A673 (cell line): ENCODE data around the gene WWTR1. TPM values are rescaled to one million over a fixed set of nuclear protein-coding genes. Genes with fewer than 3 reads are reported as not detected.
A peak's percentile ranks its signal among the peaks of the same experiment; 100 is the strongest.

Experiments
- BruUV-seq: library from RNA; stranded (reverse); fragments of 400-500 nt; replicated peaks from 2 replicates; lab custom pipeline; 2021; lab: Mats Ljungman, UMichigan
- CTCF ChIA-PET: fragments of 300-600 bp; sonication (Branson Sonifier 250); formaldehyde crosslinking; loops from one replicate; lab custom pipeline; 2022; ENCODE audit warnings: antibody characterized with exemption; lab: Charles Lee
- POLR2A ChIA-PET: fragments of 300-600 bp; sonication (Branson Sonifier 250); formaldehyde crosslinking; loops from one replicate; lab custom pipeline; 2022; ENCODE audit warnings: antibody characterized with exemption; ENCODE audit not compliant: low non-redundant PET; lab: Charles Lee
- DNase-seq: peaks from one replicate; pipeline ENCODE4 v3.0.0-alpha.2; 2015; ENCODE audit warnings: low spot score
- H3K27ac ChIP-seq: fragments of 200-600 bp; sonication (generic); 2 replicates; pipeline ENCODE4 v1.5.1; 2016; ENCODE audit warnings: mixed run types, low read depth, mild to moderate bottlenecking, mixed read lengths, antibody characterized with exemption, low read length; ENCODE audit not compliant: poor library complexity, severe bottlenecking
- H3K27me3 ChIP-seq: fragments of 200-600 bp; sonication (generic); replicated peaks from 2 replicates; pipeline ENCODE4 v1.6.1; 2017; ENCODE audit warnings: mixed run types, low read depth, mild to moderate bottlenecking, mixed read lengths, antibody characterized with exemption, low read length; ENCODE audit not compliant: insufficient read depth, poor library complexity
- H3K36me3 ChIP-seq: fragments of 200-600 bp; sonication (generic); 2 replicates; pipeline ENCODE4 v1.6.1; 2016; ENCODE audit warnings: mixed run types, mild to moderate bottlenecking, mixed read lengths, antibody characterized with exemption, low read length; ENCODE audit not compliant: insufficient read depth, poor library complexity, severe bottlenecking
- H3K4me1 ChIP-seq: fragments of 200-600 bp; sonication (generic); 2 replicates; pipeline ENCODE4 v1.6.1; 2017; ENCODE audit warnings: mixed run types, mild to moderate bottlenecking, mixed read lengths, antibody characterized with exemption, low read length; ENCODE audit not compliant: insufficient read depth, poor library complexity, severe bottlenecking
- H3K4me3 ChIP-seq: fragments of 200-600 bp; sonication (generic); 2 replicates; pipeline ENCODE4 v1.5.1; 2016; ENCODE audit warnings: low read depth, mixed run types, mild to moderate bottlenecking, mixed read lengths, low read length; ENCODE audit not compliant: poor library complexity, severe bottlenecking
- H3K9me3 ChIP-seq: fragments of 200-600 bp; sonication (generic); 2 replicates; pipeline ENCODE4 v1.6.1; 2016; ENCODE audit warnings: mixed run types, low read depth, mild to moderate bottlenecking, mixed read lengths, antibody characterized with exemption, low read length; ENCODE audit not compliant: poor library complexity, severe bottlenecking
- CTCF ChIP-seq: fragments of 300-800, 200-600 bp; sonication (generic); conservative IDR thresholded peaks from 2 replicates; pipeline ENCODE4 v1.5.1; 2017; ENCODE audit warnings: low read depth, mild to moderate bottlenecking, antibody characterized with exemption, low read length, moderate library complexity, mixed read lengths
- EZH2 ChIP-seq: fragments of 200-600 bp; sonication (generic); IDR thresholded peaks from 2 replicates; pipeline ENCODE4 v1.6.1; 2017; ENCODE audit warnings: borderline replicate concordance, low read depth, mild to moderate bottlenecking, mixed read lengths, antibody characterized with exemption, low read length; ENCODE audit not compliant: poor library complexity, severe bottlenecking
- intact Hi-C: fragments of 100-400 bp; cut with micrococcal nuclease; formaldehyde crosslinking; loops from one replicate; pipeline ENCODE4 v1.10.0; 2022; ENCODE audit not compliant: unreplicated experiment
- total RNA-seq: library from RNA; stranded (reverse); gene quantifications from 2 replicates; pipeline ENCODE4 v1.2.3, GENCODE V29; 2021

Gene WWTR1
- total RNA-seq, 1 experiment from 2014 or later, result 76.8 TPM

- Histone ChIP-seq H3K9me3 (no peaks in the 10 kb centered on the region), H3K36me3 (no peaks in the 10 kb centered on the region), H3K4me3 (no peak overlapping the region), H3K27me3 (no peaks in the 10 kb centered on the region), H3K4me1 (peaks cover 59% of the 10 kb centered on the region), H3K27ac (no peak overlapping the region)
- CTCF ChIA-PET, result interaction anchor here (1.1 kb wide), 1 partner anchor 118 kb away, joined by 3 read pairs; no protein-coding TSS in a partner anchor
- intact Hi-C loops, result no loop called here
- TF ChIP-seq CTCF (no peak), EZH2 (no peak)
- POLR2A ChIA-PET, result no interaction called here
- no TSS peak for BruUV-seq
- DNase-seq, result no peak
These were observed 58.6 kb downstream of the WWTR1 start for GRCh38 chr3:149599236-149599635.

GRCh38 chr3:149596134-149596770 lies 61.6 kb downstream of the WWTR1 start:
- ChIA-PET POLR2A (no interaction called here), CTCF (no interaction called here)
- intact Hi-C loops, result no loop called here
- H3K4me1 ChIP-seq, result peaks cover 59% of the 10 kb centered on the region
- H3K9me3 ChIP-seq, result no peaks in the 10 kb centered on the region
- no peaks in the 10 kb centered on the region for H3K27me3 ChIP-seq
- no TSS peak for BruUV-seq
- no peak overlapping the region for H3K4me3 ChIP-seq
- no peaks in the 10 kb centered on the region for H3K36me3 ChIP-seq
- DNase-seq, result no peak
- TF ChIP-seq CTCF (no peak), EZH2 (no peak)
- no peak overlapping the region for H3K27ac ChIP-seq

GRCh38 chr3:149593418-149594160 lies 64.2 kb downstream of the WWTR1 start:
- H3K4me1 ChIP-seq, result peaks cover 70% of the 10 kb centered on the region
- intact Hi-C loops, result no loop called here
- ChIA-PET CTCF (interaction anchor here (0.7 to 1.1 kb wide), 2 partner anchors 18 to 80 kb away, joined by 3 to 4 read pairs; no protein-coding TSS in a partner anchor), POLR2A (no interaction called here)
- H3K36me3 ChIP-seq, result no peaks in the 10 kb centered on the region
- no peak for DNase-seq
- TF ChIP-seq CTCF, result no peak
- no peak for TF ChIP-seq EZH2
- H3K4me3 ChIP-seq, result peak overlapping the region; percentile 23
- no peaks in the 10 kb centered on the region for H3K27me3 ChIP-seq
- no peaks in the 10 kb centered on the region for H3K9me3 ChIP-seq
- peak overlapping the region; percentile 68 for H3K27ac ChIP-seq
- BruUV-seq, result TSS peak; percentile 74
